Ishikawa (cell line): ENCODE measurements around the gene NHLRC3.

Experiments used
- CEBPB ChIP-seq: IDR thresholded peaks from 2 replicates; pipeline ENCODE4 v1.6.1; 2012
- CREB1 ChIP-seq: IDR thresholded peaks from 2 replicates; pipeline ENCODE4 v1.6.1; 2012; ENCODE audit warnings: low read depth
- EGR1 ChIP-seq: IDR thresholded peaks from 2 replicates; pipeline ENCODE4 v1.6.1; 2012
- EP300 ChIP-seq: IDR thresholded peaks from 2 replicates; pipeline ENCODE4 v1.6.1; 2012; ENCODE audit warnings: borderline replicate concordance
- FOXM1 ChIP-seq: IDR thresholded peaks from 2 replicates; pipeline ENCODE4 v1.6.1; 2012; ENCODE audit warnings: low read depth, borderline replicate concordance
- MAX ChIP-seq: IDR thresholded peaks from 2 replicates; pipeline ENCODE4 v1.6.1; 2012
- NFIC ChIP-seq: IDR thresholded peaks from 2 replicates; pipeline ENCODE4 v1.6.1; 2012
- RAD21 ChIP-seq: IDR thresholded peaks from 2 replicates; pipeline ENCODE4 v1.6.1; 2012; ENCODE audit warnings: low read depth
- REST ChIP-seq: IDR thresholded peaks from 2 replicates; pipeline ENCODE4 v1.6.1; 2012; ENCODE audit warnings: low read depth, mild to moderate bottlenecking
- TAF1 ChIP-seq: IDR thresholded peaks from 2 replicates; pipeline ENCODE4 v1.6.1; 2012; ENCODE audit warnings: low read depth, mild to moderate bottlenecking
- TCF12 ChIP-seq: IDR thresholded peaks from 2 replicates; pipeline ENCODE4 v1.6.1; 2012; ENCODE audit warnings: low read depth
- TEAD4 ChIP-seq: IDR thresholded peaks from 2 replicates; pipeline ENCODE4 v1.6.1; 2012
- USF1 ChIP-seq: IDR thresholded peaks from 2 replicates; pipeline ENCODE4 v1.6.1; 2012
- YY1 ChIP-seq: IDR thresholded peaks from 2 replicates; pipeline ENCODE4 v1.6.1; 2012; ENCODE audit warnings: low read depth
- ZBTB7A ChIP-seq: IDR thresholded peaks from 2 replicates; pipeline ENCODE4 v1.6.1; 2012; ENCODE audit warnings: low read depth

The NHLRC3 gene

GRCh38 chr13:39035204-39035603 lies 3.1 kb upstream of the NHLRC3 start:
- TF ChIP-seq MAX (no peak), REST (no peak), NFIC (no peak), FOXM1 (no peak), CEBPB (no peak), TCF12 (no peak), ZBTB7A (no peak), TEAD4 (no peak), RAD21 (no peak), EGR1 (no peak), USF1 (no peak), EP300 (no peak), YY1 (no peak), CREB1 (no peak), TAF1 (no peak)

GRCh38 chr13:39035799-39036198 lies 2.5 kb upstream of the NHLRC3 start:
- no peak for TF ChIP-seq RAD21
- TF ChIP-seq FOXM1, result no peak

- TF ChIP-seq RAD21 (no peak), EP300 (no peak), MAX (no peak), YY1 (no peak), ZBTB7A (no peak), USF1 (no peak), NFIC (no peak), CEBPB (no peak), FOXM1 (no peak), CREB1 (no peak)
Observed at GRCh38 chr13:39036212-39036611, 2.0 kb upstream of the NHLRC3 start.

GRCh38 chr13:39037410-39037879 lies 811 bp upstream of the NHLRC3 start:
- TF ChIP-seq TEAD4 (no peak), FOXM1 (no peak), MAX (no peak; the same call in 1 of the 2 replicates), EP300 (no peak), RAD21 (no peak), ZBTB7A (no peak; the same call in 1 of the 2 replicates), TCF12 (no peak), CEBPB (no peak), YY1 (no peak; the same call in 1 of the 2 replicates), EGR1 (no peak), CREB1 (no peak), TAF1 (no peak), REST (no peak), USF1 (no peak; the same call in 1 of the 2 replicates), NFIC (no peak)

- no peak for TF ChIP-seq TAF1
- no peak for TF ChIP-seq RAD21
- TF ChIP-seq MAX, result no peak
- TF ChIP-seq ZBTB7A, result 0 out of 2 replicates have a peak, but pooled peaks have one; percentile 26
Observed at GRCh38 chr13:39038569-39039030, 344 bp downstream of the NHLRC3 start.

GRCh38 chr13:39039041-39039440 lies 785 bp downstream of the NHLRC3 start:
- TF ChIP-seq FOXM1, result no peak
- no peak for TF ChIP-seq MAX
- TF ChIP-seq TAF1, result no peak
- no peak for TF ChIP-seq TEAD4
- no peak for TF ChIP-seq RAD21
- TF ChIP-seq TCF12, result no peak
